NCI-H2227 (cell line): ENCODE measurements around the gene NELL1.
A peak's percentile ranks its signal among the peaks of the same experiment; 100 is the strongest.
"Not testable (repeated sequence)": the region's sequence is repeated elsewhere in the genome, so short reads cannot be mapped to it uniquely, and the experiment has no call there.

Source experiments
- DNase-seq: peaks from one replicate; lab custom pipeline; 2025; ENCODE audit not compliant: unreplicated experiment; lab: John Stamatoyannopoulos, UW

NELL1 gene

DNA sequence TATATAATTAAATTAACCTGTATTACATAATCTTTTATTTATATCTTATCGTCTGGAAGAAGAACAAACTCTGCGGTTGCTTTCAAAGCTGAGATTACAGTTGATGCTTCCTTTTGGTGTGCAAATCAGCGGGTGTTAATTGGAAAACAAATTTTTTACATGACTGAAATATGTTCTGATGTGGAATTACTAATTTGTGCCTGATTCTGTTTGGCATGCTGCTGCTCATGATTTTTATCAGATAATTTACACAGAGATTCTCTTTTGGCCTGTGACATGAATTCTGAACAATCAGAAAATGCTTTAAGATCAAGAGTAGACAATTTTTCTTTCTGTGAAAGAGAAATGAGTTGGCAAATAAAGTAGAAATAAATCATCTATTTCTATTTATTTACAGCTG lies 510.8 kb downstream of the NELL1 start:
- no peak for DNase-seq

DNA sequence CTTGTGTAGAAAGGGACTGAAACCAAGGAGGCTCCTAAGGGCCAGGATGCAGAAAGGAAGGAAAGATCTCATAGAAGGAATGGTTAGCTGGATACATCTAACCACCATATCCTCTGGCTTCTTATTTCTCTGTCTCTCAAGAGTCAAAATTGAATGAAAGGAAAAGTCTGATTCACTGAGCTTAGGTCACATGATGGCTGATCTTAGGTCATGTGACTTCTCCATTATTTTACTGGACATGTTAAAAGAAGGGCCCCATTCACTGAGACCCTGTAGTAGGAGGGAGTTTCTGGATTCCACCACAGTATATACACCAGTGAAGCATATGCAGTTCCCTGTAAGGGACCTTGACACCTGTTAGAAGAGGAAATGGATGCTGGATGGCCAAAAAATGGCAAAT lies 516.6 kb downstream of the NELL1 start:
- no peak for DNase-seq

DNA sequence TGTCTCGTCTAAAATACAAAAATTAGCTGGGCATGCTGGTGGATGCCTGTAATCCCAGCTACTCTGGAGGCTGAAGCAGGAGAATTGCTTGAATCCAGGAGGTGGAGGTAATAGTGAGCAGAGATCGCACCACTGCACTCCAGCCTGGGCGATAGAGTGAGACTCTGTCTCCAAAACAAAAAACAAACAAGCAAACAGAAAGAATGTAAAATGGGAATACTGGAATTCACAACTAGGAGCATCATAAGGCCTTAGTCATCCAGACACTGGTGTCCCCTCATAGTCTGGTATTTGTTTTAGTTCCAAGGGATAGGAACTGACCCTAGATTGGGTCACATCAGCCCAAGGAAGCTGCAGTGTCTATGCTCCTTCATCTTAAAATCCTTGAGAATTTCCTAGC lies 520.8 kb downstream of the NELL1 start:
- DNase-seq = no peak

DNA sequence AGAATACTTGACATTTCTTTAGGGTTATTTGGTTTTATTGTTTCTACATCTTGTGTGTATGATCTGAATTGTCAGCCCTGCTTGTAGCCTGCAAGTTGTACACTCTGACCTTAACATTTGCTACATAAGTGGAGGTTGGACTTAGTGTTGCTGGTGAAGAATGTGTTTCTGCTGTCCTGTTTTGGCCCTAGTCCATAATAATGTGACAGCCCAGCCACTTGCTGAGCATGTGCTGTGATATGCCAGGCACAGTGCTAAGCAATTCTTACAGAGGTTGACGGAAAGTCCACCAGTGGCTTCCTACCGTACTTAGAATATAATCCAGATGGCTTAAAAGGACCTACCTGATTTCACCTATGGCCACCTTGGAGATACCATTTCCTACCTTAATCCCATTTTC lies 526.6 kb downstream of the NELL1 start:
- DNase-seq = no peak

DNA sequence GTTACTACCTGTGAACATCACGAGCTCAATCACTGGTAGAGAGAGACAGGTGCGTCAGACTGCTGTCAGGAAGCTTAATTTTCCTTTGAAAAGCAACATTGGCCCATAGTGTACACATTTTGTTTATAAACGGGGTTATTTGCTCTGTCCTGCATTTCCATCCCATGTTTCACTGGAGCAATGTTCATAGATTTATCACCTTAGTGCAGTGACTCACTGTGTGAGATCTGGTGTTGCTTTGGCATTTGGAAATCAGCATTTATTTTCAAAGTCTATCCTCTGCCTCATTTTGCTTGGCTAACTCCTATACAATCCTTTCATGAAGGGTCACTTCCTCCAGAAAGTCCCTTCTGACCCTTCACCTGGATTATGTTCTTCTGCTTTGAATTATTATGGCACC lies 529.1 kb downstream of the NELL1 start:
- no peak for DNase-seq

DNA sequence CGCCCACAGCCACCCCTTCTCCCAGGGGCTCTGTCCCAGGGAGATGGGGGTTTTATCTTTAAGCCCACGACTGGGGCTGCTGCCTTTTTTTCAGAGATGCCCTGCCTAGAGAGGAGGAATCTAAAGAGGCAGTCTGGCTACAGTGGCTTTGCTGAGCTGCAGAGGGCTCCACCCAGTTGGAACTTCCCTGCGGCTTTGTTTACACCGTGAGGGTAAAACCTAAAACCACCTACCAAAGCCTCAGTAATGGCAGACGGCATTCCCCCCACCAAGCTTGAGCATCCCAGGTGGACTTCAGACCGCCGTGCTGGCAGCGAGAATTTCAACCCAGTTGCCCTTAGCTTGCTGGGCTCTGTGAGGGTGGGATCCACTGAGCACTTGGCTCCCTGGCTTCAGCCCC lies 535.8 kb downstream of the NELL1 start:
- no peak for DNase-seq

DNA sequence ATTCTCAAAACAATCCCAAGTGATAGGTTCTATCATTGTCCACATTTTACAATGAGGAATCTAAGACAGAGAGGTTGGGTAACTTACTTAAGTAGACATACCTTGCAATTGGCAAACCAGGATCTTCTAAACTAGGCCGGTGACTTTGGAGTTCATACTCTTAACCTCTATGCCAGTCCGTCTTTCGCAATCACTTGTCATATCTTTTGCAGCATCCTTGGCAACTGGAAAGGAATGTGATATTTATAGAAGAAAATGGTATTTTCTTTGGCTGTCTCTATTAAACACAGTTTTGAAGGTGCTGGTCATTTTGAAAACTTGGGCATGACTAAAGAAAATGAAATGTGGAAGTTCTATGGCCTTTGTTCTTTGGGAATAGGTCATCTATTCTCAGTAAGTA lies 556.5 kb downstream of the NELL1 start:
- DNase-seq = no peak

DNA sequence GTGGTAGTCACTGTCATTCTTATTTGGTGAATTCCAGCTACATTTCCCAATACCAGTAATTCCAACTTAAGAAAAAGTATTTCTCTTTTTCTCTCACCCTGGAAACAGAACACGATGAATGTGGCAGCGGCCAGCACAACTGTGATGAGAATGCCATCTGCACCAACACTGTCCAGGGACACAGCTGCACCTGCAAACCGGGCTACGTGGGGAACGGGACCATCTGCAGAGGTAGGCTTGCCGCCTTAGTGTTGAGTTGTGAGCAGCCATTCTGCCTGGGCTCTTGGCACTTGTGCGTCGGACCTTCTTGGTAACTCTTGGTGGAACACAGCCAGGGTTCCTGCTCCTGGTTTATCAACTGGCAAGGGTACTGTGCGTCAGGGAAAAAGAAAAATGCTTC lies 559.8 kb downstream of the NELL1 start:
- no peak for DNase-seq

DNA sequence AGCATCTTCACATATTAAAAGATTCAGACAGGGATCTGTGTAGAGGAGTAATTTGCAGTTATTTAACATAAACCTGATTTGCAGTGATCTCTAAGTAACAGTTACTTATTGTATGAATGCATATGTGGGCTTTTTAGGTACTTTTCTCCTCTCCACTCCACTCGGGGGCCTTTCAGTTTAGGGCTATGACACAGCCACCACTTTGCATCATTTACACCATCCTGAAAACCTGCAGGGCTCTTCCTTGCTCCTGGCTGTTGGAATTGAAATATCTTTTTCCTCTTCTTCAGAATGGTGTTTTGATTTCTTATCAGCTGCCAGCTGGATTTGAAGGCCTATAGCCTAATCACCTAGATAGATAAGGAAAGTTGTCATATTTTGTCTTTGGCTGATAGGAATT lies 580.8 kb downstream of the NELL1 start:
- no peak for DNase-seq

DNA sequence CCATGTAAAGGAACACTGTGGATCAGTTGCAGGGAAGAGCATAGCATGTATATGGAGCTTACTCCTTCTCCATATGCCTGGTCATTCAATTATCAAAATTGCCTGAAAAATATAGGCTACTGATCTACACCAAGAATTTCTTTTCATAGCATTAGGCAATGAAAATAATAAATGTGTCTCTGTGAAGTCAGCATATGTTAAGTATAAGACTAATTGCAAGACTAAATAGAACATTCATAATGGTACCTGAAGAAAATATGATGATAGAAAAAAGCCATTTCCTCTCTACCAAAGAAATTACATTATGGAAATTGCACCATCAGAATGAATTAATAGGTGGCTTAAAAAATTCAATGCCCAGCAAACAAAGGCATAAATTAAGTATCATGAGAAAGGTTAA lies 584.7 kb downstream of the NELL1 start:
- no peak for DNase-seq

DNA sequence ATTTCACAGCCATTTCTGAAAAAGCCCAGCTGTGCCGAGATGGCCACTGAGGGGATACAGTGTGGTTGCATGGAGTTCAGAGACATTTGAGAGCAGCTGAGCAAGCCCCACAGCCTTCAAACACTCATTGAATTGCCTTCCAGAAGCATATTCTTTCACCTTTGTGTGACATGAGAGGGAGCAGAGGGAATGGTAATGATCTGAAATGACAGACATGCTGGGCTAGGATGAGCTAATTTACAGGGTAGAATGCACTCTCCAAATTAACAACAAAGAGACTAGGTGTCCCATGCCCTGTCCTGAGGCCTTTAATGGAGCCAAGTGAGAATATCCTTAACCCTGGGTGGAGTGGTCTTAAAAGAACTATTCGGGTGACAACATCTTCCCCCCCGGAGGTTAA lies 585.4 kb downstream of the NELL1 start:
- no peak for DNase-seq

DNA sequence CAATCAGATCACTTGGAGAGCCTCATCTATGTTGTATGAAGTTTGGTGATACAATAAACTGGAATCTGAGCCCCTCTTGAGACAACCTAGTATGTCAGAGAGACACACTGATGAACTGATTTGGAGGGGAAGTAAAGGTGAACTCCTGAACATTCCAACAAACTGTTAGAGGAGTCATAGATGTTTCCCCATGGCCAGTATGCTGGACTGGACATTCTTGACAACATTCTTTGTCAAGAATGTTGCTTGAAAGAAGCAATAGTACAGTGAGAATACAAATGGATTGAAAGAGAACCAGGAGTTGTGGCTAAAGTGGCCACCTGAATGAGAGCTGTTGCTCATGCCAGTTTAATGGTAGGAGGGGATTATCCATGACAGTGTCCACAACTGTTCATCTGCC lies 588.1 kb downstream of the NELL1 start:
- DNase-seq = no peak

DNA sequence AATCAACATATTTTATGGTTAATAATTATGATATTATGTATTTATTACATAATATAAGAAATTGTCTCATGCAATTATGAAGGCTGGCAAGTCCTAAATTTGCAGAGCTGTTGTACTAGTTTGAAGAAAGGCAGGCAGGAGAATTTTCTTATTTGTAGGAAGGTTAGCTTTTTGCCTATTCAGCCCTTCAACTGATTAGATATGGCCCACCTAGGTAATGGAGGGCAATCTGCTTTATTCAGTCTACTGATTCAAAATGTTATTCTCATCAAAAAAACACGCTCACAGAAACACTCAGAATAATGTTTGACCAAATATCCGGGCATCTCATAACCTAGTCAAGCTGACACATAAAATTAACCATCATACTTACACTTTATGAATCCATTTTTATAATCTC lies 589.0 kb downstream of the NELL1 start:
- DNase-seq = no peak

DNA sequence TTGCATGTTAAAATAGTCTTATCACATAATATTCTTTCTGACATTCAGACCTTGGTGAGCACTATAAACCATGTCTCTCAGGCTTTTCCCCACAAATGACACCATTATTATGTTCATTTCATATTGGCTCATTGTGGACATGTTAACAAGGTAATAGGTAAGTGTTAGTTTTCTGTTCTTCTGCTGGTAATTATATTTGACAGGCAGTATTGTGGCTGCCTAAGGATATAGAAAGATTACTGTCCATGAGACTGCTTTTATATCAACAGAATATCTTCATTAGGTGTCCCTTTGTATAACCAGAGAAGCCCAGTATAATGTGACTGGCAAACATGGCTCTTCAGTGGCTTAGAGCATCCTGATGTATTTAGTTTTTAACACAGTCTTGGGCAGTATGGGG lies 590.7 kb downstream of the NELL1 start:
- no peak for DNase-seq

DNA sequence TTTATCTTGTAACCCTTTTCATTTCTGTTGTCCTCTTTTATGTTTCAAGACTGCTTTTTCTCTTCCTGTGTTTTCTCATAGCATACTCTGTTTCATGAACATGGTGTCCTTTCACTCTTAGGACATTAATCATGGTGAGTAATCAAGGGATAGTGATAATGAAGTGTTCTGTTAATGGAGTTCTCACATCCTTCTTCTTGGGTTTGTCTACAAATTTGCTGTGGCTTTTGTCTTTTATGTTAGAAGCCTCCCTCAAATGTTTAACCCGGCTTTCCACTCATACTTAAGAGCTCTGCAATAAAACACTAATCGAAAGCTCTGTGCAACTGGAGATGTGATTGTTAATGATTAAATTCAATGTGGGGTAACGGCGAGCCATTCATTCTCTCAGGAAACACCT lies 593.6 kb downstream of the NELL1 start:
- DNase-seq = no peak

DNA sequence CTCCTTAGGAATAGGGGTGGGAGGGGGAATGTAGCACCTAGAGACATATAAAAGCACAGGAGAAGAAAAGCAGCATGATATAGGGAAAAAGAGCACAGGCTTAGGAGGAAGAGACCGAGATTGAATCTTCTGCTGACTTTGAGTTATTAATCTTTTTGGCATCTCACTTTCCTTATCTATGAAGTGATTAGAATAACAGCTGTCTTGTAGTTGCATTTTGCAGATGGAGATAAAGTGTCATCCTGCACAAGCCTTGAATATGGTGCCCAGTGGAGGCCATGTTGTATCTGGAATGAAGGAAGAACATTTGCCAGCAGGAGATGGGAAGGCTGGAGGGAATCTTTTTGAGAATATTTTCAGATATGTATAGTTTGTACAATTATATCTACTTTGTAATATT lies 594.7 kb downstream of the NELL1 start:
- no peak for DNase-seq

DNA sequence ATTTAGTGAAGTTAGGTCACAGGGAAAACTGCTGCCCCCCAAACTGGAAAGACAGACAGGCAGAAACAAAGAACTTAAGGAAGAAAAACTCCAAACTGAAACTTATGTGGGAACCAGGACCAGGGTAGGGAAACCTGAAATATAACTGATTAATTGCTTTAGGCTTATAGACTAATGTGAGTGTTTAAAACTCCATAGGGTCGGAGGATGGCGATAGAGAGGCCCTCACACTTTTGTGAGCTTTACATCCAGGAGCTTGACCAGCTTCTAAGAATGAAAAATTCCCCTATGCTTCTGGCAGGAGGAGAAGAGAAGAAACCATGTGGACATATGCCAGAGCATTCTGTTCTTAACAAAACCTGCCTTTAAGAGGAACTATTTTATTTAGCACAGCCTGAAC lies 598.6 kb downstream of the NELL1 start:
- no peak for DNase-seq

DNA sequence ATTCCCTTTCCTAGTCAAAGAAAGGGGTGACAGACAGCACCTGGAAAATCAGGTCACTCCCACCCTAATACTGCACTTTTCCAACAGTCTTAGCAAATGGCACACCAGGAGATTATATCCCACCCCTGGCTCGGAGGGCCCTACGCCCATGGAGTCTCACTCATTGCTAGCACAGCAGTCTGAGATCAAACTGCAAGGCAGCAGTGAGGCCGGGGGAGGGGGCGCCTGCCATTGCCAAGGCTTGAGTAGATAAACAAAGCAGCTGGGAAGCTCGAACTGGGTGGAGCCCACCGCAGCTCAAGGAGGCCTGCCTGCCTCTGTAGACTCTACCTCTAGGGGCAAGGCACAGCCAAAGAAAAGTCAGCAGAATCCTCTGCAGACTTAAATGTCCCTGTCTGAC lies 602.8 kb downstream of the NELL1 start:
- DNase-seq = not testable (repeated sequence)

DNA sequence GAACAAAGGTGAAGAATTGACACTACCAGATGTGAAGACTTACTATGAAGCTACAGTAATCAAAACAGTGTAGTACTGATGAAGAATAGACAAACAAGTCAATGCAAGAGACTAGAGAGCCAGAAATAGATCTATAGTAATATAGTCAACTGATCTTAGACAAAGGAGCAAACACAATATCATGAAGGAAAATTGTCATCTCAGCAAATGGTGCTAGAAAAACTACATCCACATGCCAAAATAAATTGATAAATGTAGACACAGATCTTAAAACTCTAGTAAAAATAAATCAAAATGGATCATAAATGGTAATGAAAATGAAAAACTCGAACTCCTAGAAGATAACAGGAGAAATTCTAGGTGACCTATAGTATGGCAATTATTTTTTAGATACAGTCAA lies 609.5 kb downstream of the NELL1 start:
- DNase-seq = no peak

DNA sequence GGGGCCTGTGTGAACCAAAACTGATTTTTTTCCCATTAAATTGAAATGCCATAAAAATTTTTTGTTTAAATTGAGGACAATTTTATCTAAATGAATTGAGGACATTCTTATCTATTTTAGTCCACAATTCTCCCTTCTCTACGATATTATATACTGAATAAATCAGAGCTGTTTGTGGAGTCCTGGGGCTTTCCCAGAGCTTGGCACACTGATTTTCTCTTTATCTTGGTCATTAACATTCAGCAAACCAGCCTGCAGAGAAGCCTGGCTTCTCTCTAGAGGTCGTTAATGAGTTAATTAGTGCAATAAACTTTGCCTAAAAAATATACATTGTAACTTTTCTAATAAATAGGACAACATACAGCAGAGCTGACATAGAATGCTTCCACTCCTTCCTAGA lies 615.7 kb downstream of the NELL1 start:
- no peak for DNase-seq

DNA sequence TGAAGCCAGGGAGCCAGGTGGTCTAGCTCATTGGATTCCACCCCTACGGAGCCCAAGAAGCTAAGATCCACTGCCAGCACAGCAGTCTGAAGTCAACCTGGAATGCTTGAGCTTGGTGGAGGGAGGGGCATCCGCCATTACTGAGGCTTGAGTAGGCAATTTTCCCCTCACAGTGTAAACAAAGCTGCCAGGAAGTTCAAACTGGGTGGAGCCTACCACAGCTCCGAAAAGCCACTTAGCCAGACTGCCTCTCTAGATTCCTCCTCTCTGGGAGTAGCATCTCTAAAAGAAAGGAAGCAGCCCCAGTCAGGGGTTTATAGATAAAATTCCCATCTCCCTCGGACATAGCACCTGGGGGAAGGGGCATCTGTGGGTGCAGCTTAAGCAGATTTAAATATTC lies 620.3 kb downstream of the NELL1 start:
- DNase-seq = peak; percentile 44

DNA sequence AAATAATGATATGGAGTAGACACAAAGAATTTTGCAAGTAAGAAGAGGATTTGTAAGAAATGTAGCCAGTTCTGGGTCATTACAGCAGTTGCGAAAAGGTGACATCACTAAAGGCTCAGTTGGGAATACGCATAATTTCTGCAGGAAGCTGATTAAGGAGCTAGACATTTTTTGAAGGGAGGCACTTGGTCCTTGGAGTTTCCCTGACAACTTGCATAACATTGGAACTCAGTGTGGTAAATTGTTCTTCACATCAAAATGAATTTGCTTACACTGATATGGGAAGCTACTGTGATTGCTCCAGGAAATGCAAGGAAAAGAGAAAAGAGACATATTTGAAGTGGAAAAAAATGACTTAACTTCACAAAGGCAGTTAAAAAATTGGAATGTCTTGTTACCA lies 626.1 kb downstream of the NELL1 start:
- DNase-seq = no peak

DNA sequence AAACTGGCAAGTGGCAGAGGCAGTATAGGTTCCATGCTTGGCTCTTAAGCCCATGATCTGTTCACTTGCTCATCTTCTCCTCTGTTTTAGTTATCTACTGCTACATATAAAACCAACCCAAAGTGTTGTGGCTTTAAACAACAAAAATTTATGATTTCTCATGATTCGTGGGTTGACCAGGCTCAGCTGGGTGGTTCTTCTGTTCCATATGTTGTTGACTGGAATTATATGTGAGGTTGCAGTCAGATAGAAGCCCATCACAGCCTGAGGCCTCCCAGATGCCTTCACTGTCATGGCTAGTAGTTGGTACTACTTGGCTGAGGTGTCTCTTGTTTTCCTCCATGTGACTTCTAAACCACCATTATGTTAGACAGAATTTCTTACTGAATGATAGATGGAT lies 632.6 kb downstream of the NELL1 start:
- DNase-seq = no peak

DNA sequence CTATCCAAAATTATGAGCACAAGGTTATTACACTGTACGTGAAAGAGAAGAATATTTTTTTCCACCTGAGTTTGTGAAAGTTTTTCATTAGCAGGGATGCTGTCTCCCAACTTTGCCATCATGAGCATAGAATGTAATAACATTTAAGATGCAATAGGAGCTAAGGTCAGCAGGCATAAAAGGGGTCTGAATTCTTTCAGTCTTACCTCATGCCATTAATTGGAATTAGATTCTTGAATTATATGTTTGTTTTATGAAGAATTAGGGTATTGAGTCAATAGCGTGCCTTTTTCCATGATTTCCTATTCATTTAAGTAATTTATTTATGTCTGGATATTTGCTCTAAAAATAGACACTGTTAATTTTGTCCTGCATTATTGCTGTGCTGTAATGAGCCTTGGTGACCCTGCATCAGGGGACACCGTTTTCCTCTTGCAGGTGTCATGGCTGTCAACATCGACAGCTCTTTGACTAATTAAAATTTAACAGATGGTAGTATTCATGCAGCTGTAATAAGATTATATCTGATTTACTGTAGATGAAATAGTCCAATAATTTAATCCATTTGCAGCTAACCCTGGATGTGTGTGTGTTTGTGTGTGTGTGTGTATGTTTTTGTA lies 637.5 kb downstream of the NELL1 start:
- no peak for DNase-seq
